HT-29 (cell line): ENCODE data around the gene EPS8L3. TPM values are rescaled to one million over a fixed set of nuclear protein-coding genes. Genes with fewer than 3 reads are reported as not detected.
"Not testable (repeated sequence)": the region's sequence is repeated elsewhere in the genome, so short reads cannot be mapped to it uniquely, and the experiment has no call there.

Source experiments
- DNase-seq: peaks from one replicate; pipeline ENCODE4 v3.0.0-alpha.2; 2015; ENCODE audit warnings: low spot score
- total RNA-seq: library from RNA; depleted of rRNA; stranded (reverse); fragments of >200 nt; shearing (Covaris generic); gene quantifications from 2 replicates; pipeline ENCODE4 v1.2.3, GENCODE V29; 2014; rRNA removed

Gene EPS8L3
- total RNA-seq, 1 experiment from 2014 or later = 120 TPM

DNA sequence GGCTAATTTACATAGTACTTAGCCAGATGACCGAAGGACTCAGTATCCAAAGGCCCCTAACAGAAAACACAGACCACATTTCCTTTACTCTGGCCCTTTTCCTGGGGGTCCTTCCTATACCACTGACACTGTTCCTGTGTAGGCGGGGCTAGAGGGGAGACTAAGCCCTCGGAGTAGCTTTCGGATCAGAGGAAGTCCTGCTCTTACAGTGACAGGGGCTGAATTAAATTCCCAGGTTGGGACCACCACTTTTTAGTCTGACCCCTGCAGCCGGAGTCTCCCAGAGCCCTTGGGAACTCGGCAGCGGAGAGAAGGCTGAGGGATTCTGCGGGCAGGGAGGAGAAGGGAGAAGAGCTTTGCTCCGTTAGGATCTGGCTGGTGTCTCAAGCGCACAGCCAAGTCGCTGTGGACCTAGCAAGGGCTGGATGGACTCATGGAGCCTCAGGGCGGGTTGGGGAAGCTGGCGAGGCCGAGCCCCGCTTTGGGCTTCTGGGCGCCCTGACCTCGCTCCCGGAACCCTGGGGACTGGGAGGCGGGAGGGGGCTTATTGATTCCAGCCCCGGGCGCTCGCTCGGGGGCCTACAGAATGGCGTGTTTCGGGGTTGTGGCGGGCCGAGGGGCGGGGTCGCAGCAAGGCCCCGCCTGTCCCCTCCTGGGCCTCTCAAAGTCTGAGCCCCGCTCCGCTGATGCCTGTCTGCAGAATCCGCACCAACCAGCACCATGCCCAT is 52.0 kb downstream of the EPS8L3 start, which contains the start of gene GSTM5:
TSS of gene GSTM5 (plus strand) at position 659 of the 728 bp plus-strand sequence. CDS start at position 721, 62 bp downstream.
- DNase-seq = not testable (repeated sequence)

- not testable (repeated sequence) for DNase-seq
Observed at GRCh38 chr1:109709822-109710221, 53.9 kb downstream of the EPS8L3 start.

GRCh38 chr1:109708949-109709348 is 54.8 kb downstream of the EPS8L3 start:
- not testable (repeated sequence) for DNase-seq

- DNase-seq = no peak
Observed at GRCh38 chr1:109705411-109705810, 58.3 kb downstream of the EPS8L3 start.

DNA sequence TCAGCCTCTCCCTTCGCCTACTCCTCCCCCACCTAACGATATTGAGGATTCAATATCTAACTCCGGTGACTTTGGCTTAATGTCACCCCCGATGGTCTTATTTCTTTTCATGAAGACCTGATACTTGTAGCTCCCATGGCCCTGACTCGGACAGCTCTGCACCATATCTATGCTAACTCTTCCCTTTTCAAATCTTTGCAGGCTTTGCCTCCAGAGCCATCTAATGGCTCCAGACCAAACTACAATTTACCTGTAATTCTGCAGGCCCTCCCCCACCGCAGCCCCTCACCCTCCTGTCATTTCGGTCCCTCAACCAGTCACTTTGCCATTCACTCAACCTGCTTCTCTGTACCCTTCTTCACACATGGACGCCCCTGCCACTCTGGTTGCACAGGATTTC is 59.5 kb downstream of the EPS8L3 start:
- DNase-seq = no peak

GRCh38 chr1:109702940-109703339 is 60.8 kb downstream of the EPS8L3 start:
- DNase-seq = not testable (repeated sequence)

Other genes starting within 250 kb of the EPS8L3 start
- 0.18 TPM in 1 of 2 replicates, not detected in the other for gene GPR61, start 224.1 kb downstream of the EPS8L3 start, total RNA-seq
- 3.8 and 3.9 TPM in 2 replicates for gene GNAI3, start 215.3 kb downstream of the EPS8L3 start, total RNA-seq
- gene GNAT2, start 144.3 kb downstream of the EPS8L3 start, total RNA-seq = not detected in 2 replicates
- gene AMPD2, start 144.1 kb downstream of the EPS8L3 start, total RNA-seq = 93.4 and 94.2 TPM in 2 replicates
- 2.5 and 4.5 TPM in 2 replicates for gene GSTM4, start 107.8 kb downstream of the EPS8L3 start, total RNA-seq
- not detected in 2 replicates for gene GSTM2, start 95.9 kb downstream of the EPS8L3 start, total RNA-seq
- not detected in 2 replicates for gene GSTM1, start 76.1 kb downstream of the EPS8L3 start, total RNA-seq
- gene GSTM5, start 51.7 kb downstream of the EPS8L3 start, total RNA-seq = not detected in 2 replicates
- not detected in 2 replicates for gene GSTM3, start 22.9 kb downstream of the EPS8L3 start, total RNA-seq
- gene CSF1, start 146.9 kb upstream of the EPS8L3 start, total RNA-seq = 0.68 and 5.4 TPM in 2 replicates
- 45.6 and 48.7 TPM in 2 replicates for gene AHCYL1, start 220.8 kb upstream of the EPS8L3 start, total RNA-seq